IMR-90 (cell line): Measurements from ENCODE around the gene KRTAP4-5. TPM values are rescaled to one million over a fixed set of nuclear protein-coding genes. Genes with fewer than 3 reads are reported as not detected.
"Not testable (repeated sequence)": the region's sequence is repeated elsewhere in the genome, so short reads cannot be mapped to it uniquely, and the experiment has no call there.

Source experiments
- ATAC-seq: fragments of 200-7000 bp; cut with Tn5 transposase; 2 replicates; pipeline ENCODE4 v1.9.1; 2020; ENCODE audit warnings: low read depth, mild to moderate bottlenecking, moderate library complexity
- BruUV-seq: library from RNA; stranded (reverse); fragments of 400-500 nt; replicated peaks from 2 replicates; lab custom pipeline; 2021; lab: Mats Ljungman, UMichigan
- CTCF ChIA-PET: fragments of 300-600 bp; formaldehyde crosslinking; extraction: SDS; loops from one replicate; lab custom pipeline; 2021; ENCODE audit warnings: antibody characterized with exemption; lab: Yijun Ruan, JAX
- POLR2A ChIA-PET: fragments of 300-600 bp; sonication (Branson Sonifier 250); formaldehyde crosslinking; loops from one replicate; lab custom pipeline; 2022; ENCODE audit warnings: antibody characterized with exemption; ENCODE audit not compliant: unreplicated experiment; lab: Charles Lee
- DNase-seq: peaks from one replicate; pipeline ENCODE4 v3.0.0; 2013
- H2AFZ ChIP-seq: replicated peaks from 2 replicates; pipeline ENCODE3; 2013; ENCODE audit warnings: low read length, mild to moderate bottlenecking; ENCODE audit not compliant: poor library complexity
- H2AK5ac ChIP-seq: 2 replicates; pipeline ENCODE4 v1.6.1; 2013; ENCODE audit warnings: low read depth, low read length, inconsistent platforms
- H2AK9ac ChIP-seq: replicated peaks from 2 replicates; pipeline ENCODE3; 2013; ENCODE audit warnings: mild to moderate bottlenecking, low read depth, low read length, moderate library complexity; ENCODE audit not compliant: poor library complexity
- H2BK120ac ChIP-seq: 2 replicates; pipeline ENCODE4 v1.6.1; 2013; ENCODE audit warnings: low read depth, low read length, inconsistent platforms
- H2BK15ac ChIP-seq: 3 replicates; pipeline ENCODE4 v1.6.1; 2013; ENCODE audit warnings: low read depth, low read length, inconsistent platforms
- H2BK20ac ChIP-seq: 2 replicates; pipeline ENCODE4 v1.6.1; 2013; ENCODE audit warnings: low read depth, mild to moderate bottlenecking, inconsistent platforms, low read length, moderate library complexity
- H2BK5ac ChIP-seq: 2 replicates; pipeline ENCODE4 v1.6.1; 2013; ENCODE audit warnings: mild to moderate bottlenecking, low read depth, low read length, inconsistent platforms; ENCODE audit not compliant: poor library complexity, severe bottlenecking
- H3K14ac ChIP-seq: replicated peaks from 2 replicates; pipeline ENCODE4 v1.6.1; 2013; ENCODE audit warnings: low read depth, low read length, inconsistent platforms
- H3K18ac ChIP-seq: 2 replicates; pipeline ENCODE4 v1.6.1; 2013; ENCODE audit warnings: low read depth, low read length, control low read depth
- H3K23ac ChIP-seq: 2 replicates; pipeline ENCODE4 v1.6.1; 2013; ENCODE audit warnings: low read depth, low read length, inconsistent platforms
- H3K27ac ChIP-seq: 2 replicates; pipeline ENCODE4 v1.5.1; 2013; ENCODE audit warnings: mild to moderate bottlenecking, control low read depth, low read length; ENCODE audit not compliant: insufficient read depth
- H3K27me3 ChIP-seq: 2 replicates; pipeline ENCODE4 v1.6.1; 2013; ENCODE audit warnings: low read length; ENCODE audit not compliant: control insufficient read depth, insufficient read depth
- H3K36me3 ChIP-seq: 2 replicates; pipeline ENCODE4 v1.6.1; 2013; ENCODE audit warnings: low read length, mixed read lengths; ENCODE audit not compliant: control insufficient read depth, insufficient read depth
- H3K4ac ChIP-seq: 2 replicates; pipeline ENCODE4 v1.6.1; 2013; ENCODE audit warnings: low read depth, low read length, inconsistent platforms
- H3K4me1 ChIP-seq: 2 replicates; pipeline ENCODE4 v1.6.1; 2013; ENCODE audit warnings: low read length, mixed read lengths; ENCODE audit not compliant: control insufficient read depth, insufficient read depth
- H3K4me2 ChIP-seq: 2 replicates; pipeline ENCODE4 v1.6.1; 2013; ENCODE audit warnings: low read depth, mild to moderate bottlenecking, control low read depth, low read length, moderate library complexity
- H3K4me3 ChIP-seq: 2 replicates; pipeline ENCODE4 v1.5.1; 2013; ENCODE audit warnings: low read depth, mild to moderate bottlenecking, control low read depth, low read length, moderate library complexity; ENCODE audit not compliant: insufficient read depth
- H3K56ac ChIP-seq: 2 replicates; pipeline ENCODE4 v1.6.1; 2013; ENCODE audit warnings: low read length, inconsistent platforms; ENCODE audit not compliant: insufficient read depth; ENCODE audit errors: extremely low read depth
- H3K79me1 ChIP-seq, 2 experiments: 2 replicates each; pipeline ENCODE4 v1.6.1; 2013; ENCODE audit warnings: low read length in 2 of 2, inconsistent platforms in 1 of 2, low read depth in 1 of 2
- H3K9ac ChIP-seq: 2 replicates; pipeline ENCODE4 v1.6.1; 2013; ENCODE audit warnings: low read depth, low read length, control low read depth
- H3K9me1 ChIP-seq: 2 replicates; pipeline ENCODE4 v1.6.1; 2013; ENCODE audit warnings: low read length, inconsistent platforms; ENCODE audit not compliant: insufficient read depth
- H3K9me3 ChIP-seq: 2 replicates; pipeline ENCODE4 v1.6.1; 2013; ENCODE audit warnings: low read length; ENCODE audit not compliant: control insufficient read depth, insufficient read depth
- H4K20me1 ChIP-seq: 2 replicates; pipeline ENCODE4 v1.6.1; 2013; ENCODE audit warnings: low read length, inconsistent platforms; ENCODE audit not compliant: insufficient read depth
- H4K5ac ChIP-seq: 2 replicates; pipeline ENCODE4 v1.6.1; 2013; ENCODE audit warnings: mild to moderate bottlenecking, low read depth, low read length, control low read depth
- H4K8ac ChIP-seq, 2 experiments: 2 replicates each; pipeline ENCODE4 v1.6.1; 2013; ENCODE audit warnings: low read depth in 2 of 2, low read length in 2 of 2, control low read depth in 1 of 2, inconsistent platforms in 1 of 2
- H4K91ac ChIP-seq: 2 replicates; pipeline ENCODE4 v1.6.1; 2013; ENCODE audit warnings: low read depth, low read length, inconsistent platforms; ENCODE audit not compliant: insufficient read depth
- WGBS, 2 experiments: methylation state at CpG; one replicate each; pipeline versions ENCODE4 v1.1.5 to v1.1.7; 2013; ENCODE audit warnings: missing lambda C conversion rate in 2 of 2; ENCODE audit not compliant: insufficient read length in 1 of 2; ENCODE audit errors: extremely low coverage in 2 of 2; 5-methylcytosine and 5-hydroxymethylcytosine counted together
- dilution Hi-C: fragments of 300-500 bp; cut with HindIII; formaldehyde crosslinking; loops from one replicate; pipeline ENCODE4 v1.14.3; 2018; ENCODE audit warnings: low sequenced_read_pairs; ENCODE audit not compliant: unreplicated experiment
- in situ Hi-C: fragments of 300-500 bp; cut with MboI; formaldehyde crosslinking; loops from 3 replicates; pipeline ENCODE4 v1.14.3; 2019; ENCODE audit warnings: low sequenced_read_pairs, inconsistent platforms, mixed read lengths
- intact Hi-C: fragments of 100-400 bp; cut with micrococcal nuclease; formaldehyde crosslinking; loops from 2 replicates; pipeline ENCODE4 v1.10.0; 2022
- polyA plus RNA-seq, 3 experiments: library from polyadenylated mRNA; depleted of rRNA; stranded (reverse); fragments of >200 nt; gene quantifications; 2 replicates each; pipeline ENCODE4 v1.2.3, GENCODE V29; 2012; ENCODE audit warnings: low replicate concordance in 1 of 3
- total RNA-seq: library from RNA; depleted of rRNA; stranded (reverse); fragments of >200 nt; gene quantifications from 2 replicates; pipeline ENCODE4 v1.2.3, GENCODE V29; 2012

KRTAP4-5 gene
- total and polyA plus RNA-seq, 2 of the 4 experiments (the other 2 are of a cell fraction): not detected

DNA sequence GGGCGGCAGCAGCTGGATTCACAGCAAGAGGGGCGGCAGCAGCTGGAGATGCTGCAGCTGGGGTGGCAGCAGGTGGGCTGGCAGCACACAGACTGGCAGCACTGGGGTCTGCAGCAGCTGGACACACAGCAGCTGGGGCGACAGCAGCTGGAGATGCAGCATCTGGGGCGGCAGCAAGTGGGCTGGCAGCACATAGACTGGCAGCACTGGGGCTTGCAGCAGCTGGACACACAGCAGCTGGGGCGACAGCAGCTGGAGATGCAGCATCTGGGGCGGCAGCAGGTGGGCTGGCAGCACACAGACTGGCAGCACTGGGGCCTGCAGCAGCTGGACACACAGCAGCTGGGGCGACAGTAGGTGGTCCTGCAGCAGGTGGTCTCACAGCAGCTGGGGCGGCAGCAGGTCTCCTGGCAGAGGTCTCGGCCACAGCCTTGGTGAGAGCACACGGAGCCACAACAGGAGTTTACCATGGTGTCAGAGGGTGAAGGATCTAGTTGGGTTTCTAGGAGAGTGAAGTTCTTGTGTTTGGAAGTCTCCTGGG, 31.7 kb downstream of the KRTAP4-5 start, which contains the start of gene KRTAP4-11:
TSS of gene KRTAP4-11 (minus strand) at position 528 of the 541 bp plus-strand sequence. CDS start at position 470, 58 bp downstream.
- Histone ChIP-seq H4K8ac (peak within 1 kb of the TSS in 1 of 2 experiments; percentile 62; a peak in 2 of 4 replicates), H3K4ac (peak within 1 kb of the TSS; percentile 56), H2BK120ac (peak within 1 kb of the TSS; percentile 14; the same call in 1 of the 2 replicates), H4K91ac (0 out of 2 replicates have a peak within 1 kb of the TSS, but pooled peaks have one; percentile 30), H3K14ac (peak within 1 kb of the TSS; percentile 9; the same call in 1 of the 2 replicates), H2BK5ac (peak within 1 kb of the TSS; percentile 42), H2AK5ac (peak within 1 kb of the TSS; percentile 70)
- dilution Hi-C loops, ATAC-seq, POLR2A ChIA-PET, DNase-seq, H3K9me1 ChIP-seq, H3K56ac ChIP-seq, H3K23ac ChIP-seq, in situ Hi-C loops, intact Hi-C loops, H3K4me2 ChIP-seq, H3K4me3 ChIP-seq, H3K79me1 ChIP-seq, H3K27me3 ChIP-seq, H3K36me3 ChIP-seq, H3K27ac ChIP-seq, H2BK15ac ChIP-seq, CTCF ChIA-PET, H2BK20ac ChIP-seq, H2AFZ ChIP-seq, BruUV-seq, H3K9me3 ChIP-seq, H3K9ac ChIP-seq, H4K5ac ChIP-seq, H2AK9ac ChIP-seq, H3K18ac ChIP-seq, H4K20me1 ChIP-seq, H3K4me1 ChIP-seq: not testable (repeated sequence)
- WGBS, 2 experiments: 91% methylated on average over 3 of the region's 10 CpGs; no CpG with 5 or more reads in 1 of the 2 experiments
